ENCODE measurements around the gene C14orf180.

The C14orf180 gene

GRCh38 chr14:104573930-104574329 lies 5.6 kb upstream of the C14orf180 start:
- TF ChIP-seq TAF1 (IDR thresholded peaks at IDR 0.05; ENCODE audit: borderline replicate concordance, insufficient read depth, low read length) (no peak), POLR2AphosphoS5 (IDR thresholded peaks at IDR 0.05; ENCODE audit: low read depth, low read length) (no peak), SIN3A (IDR thresholded peaks at IDR 0.05; ENCODE audit: borderline replicate concordance, insufficient read depth, low read length) (no peak), FOXP2 (optimal IDR thresholded peaks at IDR 0.05; ENCODE audit: borderline replicate concordance, extremely low read depth, extremely low read length, insufficient read depth) (no peak)
- TF ChIP-seq, protein P1, sequence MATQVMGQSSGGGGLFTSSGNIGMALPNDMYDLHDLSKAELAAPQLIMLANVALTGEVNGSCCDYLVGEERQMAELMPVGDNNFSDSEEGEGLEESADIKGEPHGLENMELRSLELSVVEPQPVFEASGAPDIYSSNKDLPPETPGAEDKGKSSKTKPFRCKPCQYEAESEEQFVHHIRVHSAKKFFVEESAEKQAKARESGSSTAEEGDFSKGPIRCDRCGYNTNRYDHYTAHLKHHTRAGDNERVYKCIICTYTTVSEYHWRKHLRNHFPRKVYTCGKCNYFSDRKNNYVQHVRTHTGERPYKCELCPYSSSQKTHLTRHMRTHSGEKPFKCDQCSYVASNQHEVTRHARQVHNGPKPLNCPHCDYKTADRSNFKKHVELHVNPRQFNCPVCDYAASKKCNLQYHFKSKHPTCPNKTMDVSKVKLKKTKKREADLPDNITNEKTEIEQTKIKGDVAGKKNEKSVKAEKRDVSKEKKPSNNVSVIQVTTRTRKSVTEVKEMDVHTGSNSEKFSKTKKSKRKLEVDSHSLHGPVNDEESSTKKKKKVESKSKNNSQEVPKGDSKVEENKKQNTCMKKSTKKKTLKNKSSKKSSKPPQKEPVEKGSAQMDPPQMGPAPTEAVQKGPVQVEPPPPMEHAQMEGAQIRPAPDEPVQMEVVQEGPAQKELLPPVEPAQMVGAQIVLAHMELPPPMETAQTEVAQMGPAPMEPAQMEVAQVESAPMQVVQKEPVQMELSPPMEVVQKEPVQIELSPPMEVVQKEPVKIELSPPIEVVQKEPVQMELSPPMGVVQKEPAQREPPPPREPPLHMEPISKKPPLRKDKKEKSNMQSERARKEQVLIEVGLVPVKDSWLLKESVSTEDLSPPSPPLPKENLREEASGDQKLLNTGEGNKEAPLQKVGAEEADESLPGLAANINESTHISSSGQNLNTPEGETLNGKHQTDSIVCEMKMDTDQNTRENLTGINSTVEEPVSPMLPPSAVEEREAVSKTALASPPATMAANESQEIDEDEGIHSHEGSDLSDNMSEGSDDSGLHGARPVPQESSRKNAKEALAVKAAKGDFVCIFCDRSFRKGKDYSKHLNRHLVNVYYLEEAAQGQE (IDR thresholded peaks at IDR 0.05; ENCODE audit: insufficient read depth in 1 of 2, low read depth in 2 of 2, low read length in 2 of 2) = no peak

- no peak for TF ChIP-seq POLR2AphosphoS5 (IDR thresholded peaks at IDR 0.05; ENCODE audit: low read depth, low read length)
- TF ChIP-seq, protein P1 (IDR thresholded peaks at IDR 0.05; ENCODE audit: insufficient read depth in 1 of 2, low read depth in 2 of 2, low read length in 2 of 2) = no peak
- no peak for TF ChIP-seq FOXP2 (optimal IDR thresholded peaks at IDR 0.05; ENCODE audit: borderline replicate concordance, extremely low read depth, extremely low read length, insufficient read depth)
- TF ChIP-seq TAF1 (IDR thresholded peaks at IDR 0.05; ENCODE audit: borderline replicate concordance, insufficient read depth, low read length) = no peak
- no peak for TF ChIP-seq SIN3A (IDR thresholded peaks at IDR 0.05; ENCODE audit: borderline replicate concordance, insufficient read depth, low read length)
Measured at GRCh38 chr14:104574536-104574935, 5.0 kb upstream of the C14orf180 start.

DNA sequence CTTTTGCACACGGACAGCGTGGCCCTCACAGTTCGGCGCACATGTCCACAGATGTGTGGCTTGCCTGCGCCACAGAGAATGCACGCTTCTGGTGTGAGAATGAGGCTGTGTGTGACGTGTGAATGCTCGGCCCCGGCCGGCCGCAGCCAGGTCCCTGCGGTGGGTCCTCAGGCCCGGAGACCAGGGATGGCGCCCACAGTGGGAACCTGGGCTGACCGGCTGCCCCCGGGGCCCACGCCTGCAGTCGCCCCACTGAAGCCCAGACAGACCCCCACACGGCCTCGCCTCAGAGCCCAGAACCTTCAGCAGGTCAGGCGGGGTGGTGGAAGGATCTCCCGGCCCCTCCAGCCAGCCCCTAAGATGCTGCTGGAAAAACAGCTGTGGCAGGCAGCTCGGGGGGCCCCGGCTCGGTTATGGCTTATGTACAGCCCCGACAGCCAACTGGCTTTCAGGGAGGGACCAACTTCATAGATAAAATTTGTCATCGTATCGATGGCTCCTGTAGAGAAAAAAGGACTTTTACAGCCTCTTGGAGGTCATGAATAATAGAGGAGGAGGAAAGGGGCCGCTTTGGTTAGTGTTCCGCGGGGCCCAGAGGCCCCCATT lies 4.5 kb upstream of the C14orf180 start:
- TF ChIP-seq SIN3A (IDR thresholded peaks at IDR 0.05; ENCODE audit: borderline replicate concordance, insufficient read depth, low read length) (no peak), FOXP2 (optimal IDR thresholded peaks at IDR 0.05; ENCODE audit: borderline replicate concordance, extremely low read depth, extremely low read length, insufficient read depth) (no peak), POLR2AphosphoS5 (IDR thresholded peaks at IDR 0.05; ENCODE audit: low read depth, low read length) (no peak), TAF1 (IDR thresholded peaks at IDR 0.05; ENCODE audit: borderline replicate concordance, insufficient read depth, low read length) (no peak)
- TF ChIP-seq, protein P1 (IDR thresholded peaks at IDR 0.05; ENCODE audit: insufficient read depth in 1 of 2, low read depth in 2 of 2, low read length in 2 of 2) = no peak

- no peak for TF ChIP-seq FOXP2 (optimal IDR thresholded peaks at IDR 0.05; ENCODE audit: borderline replicate concordance, extremely low read depth, extremely low read length, insufficient read depth)
- TF ChIP-seq POLR2AphosphoS5 (IDR thresholded peaks at IDR 0.05; ENCODE audit: low read depth, low read length) = no peak
- TF ChIP-seq, protein P1 (IDR thresholded peaks at IDR 0.05; ENCODE audit: insufficient read depth in 1 of 2, low read depth in 2 of 2, low read length in 2 of 2) = no peak
- TF ChIP-seq TAF1 (IDR thresholded peaks at IDR 0.05; ENCODE audit: borderline replicate concordance, insufficient read depth, low read length) = no peak
- TF ChIP-seq SIN3A (IDR thresholded peaks at IDR 0.05; ENCODE audit: borderline replicate concordance, insufficient read depth, low read length) = no peak
Measured at GRCh38 chr14:104576232-104576969, 3.2 kb upstream of the C14orf180 start.
